WERI-Rb-1 (cell line): Measurements from ENCODE around the gene TTYH3.

Source experiments
- DNase-seq: peaks from one replicate; pipeline ENCODE4 v3.0.0-alpha.2; 2020
- H3K27ac ChIP-seq: fragments of 250-450 bp; sonication (Bioruptor Pico); 2 replicates; pipeline ENCODE4 v1.5.1; 2020; ENCODE audit warnings: mild to moderate bottlenecking, moderate library complexity
- H3K27me3 ChIP-seq: fragments of 250-450 bp; sonication (Bioruptor Pico); 2 replicates; pipeline ENCODE4 v1.5.1; 2021; ENCODE audit warnings: mild to moderate bottlenecking, low read depth, moderate library complexity; ENCODE audit not compliant: insufficient read depth, severe bottlenecking
- H3K36me3 ChIP-seq: fragments of 250-450 bp; sonication (Bioruptor Pico); 2 replicates; pipeline ENCODE4 v1.5.1; 2020; ENCODE audit warnings: mild to moderate bottlenecking, moderate library complexity
- H3K4me3 ChIP-seq: 2 replicates; pipeline ENCODE4 v1.5.1; 2011; ENCODE audit warnings: low read depth, mild to moderate bottlenecking, control low read depth, low read length
- H3K9me3 ChIP-seq: fragments of 250-450 bp; sonication (Bioruptor Pico); 2 replicates; pipeline ENCODE4 v1.5.1; 2021; ENCODE audit warnings: mild to moderate bottlenecking, moderate library complexity; ENCODE audit not compliant: severe bottlenecking
- CTCF ChIP-seq: IDR thresholded peaks from 2 replicates; pipeline ENCODE4 v1.5.1; 2011; ENCODE audit warnings: low read depth, mild to moderate bottlenecking, control low read depth, inconsistent platforms, low read length

Gene TTYH3

GRCh38 chr7:2651847-2652735 lies 20.3 kb downstream of the TTYH3 start:
- Histone ChIP-seq H3K27ac (no peak overlapping the region), H3K27me3 (no peaks in the 10 kb centered on the region), H3K4me3 (no peak overlapping the region), H3K9me3 (no peaks in the 10 kb centered on the region), H3K36me3 (peaks cover 54% of the 10 kb centered on the region)
- TF ChIP-seq CTCF, result no peak
- DNase-seq, result no peak

DNA sequence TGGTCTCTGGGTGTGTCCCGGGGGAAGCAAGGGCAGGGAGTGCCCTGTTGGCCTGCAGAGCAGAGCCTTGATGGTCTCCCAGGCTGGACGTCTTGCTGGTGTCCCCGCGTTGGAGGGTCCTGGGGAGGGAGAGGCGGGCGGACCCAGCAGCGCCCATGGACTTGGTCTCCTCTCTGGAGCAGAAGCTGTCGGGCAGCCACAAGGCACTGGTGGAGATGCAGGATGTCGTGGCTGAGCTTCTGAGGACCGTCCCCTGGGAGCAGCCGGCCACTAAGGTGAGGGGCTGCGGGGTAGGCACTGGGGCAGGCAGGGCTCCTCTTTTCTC lies 20.9 kb downstream of the TTYH3 start:
- no peak for DNase-seq
- no peak overlapping the region for H3K27ac ChIP-seq
- H3K27me3 ChIP-seq, result no peaks in the 10 kb centered on the region
- no peaks in the 10 kb centered on the region for H3K9me3 ChIP-seq
- peaks cover 54% of the 10 kb centered on the region for H3K36me3 ChIP-seq
- no peak overlapping the region for H3K4me3 ChIP-seq
- no peak for TF ChIP-seq CTCF

DNA sequence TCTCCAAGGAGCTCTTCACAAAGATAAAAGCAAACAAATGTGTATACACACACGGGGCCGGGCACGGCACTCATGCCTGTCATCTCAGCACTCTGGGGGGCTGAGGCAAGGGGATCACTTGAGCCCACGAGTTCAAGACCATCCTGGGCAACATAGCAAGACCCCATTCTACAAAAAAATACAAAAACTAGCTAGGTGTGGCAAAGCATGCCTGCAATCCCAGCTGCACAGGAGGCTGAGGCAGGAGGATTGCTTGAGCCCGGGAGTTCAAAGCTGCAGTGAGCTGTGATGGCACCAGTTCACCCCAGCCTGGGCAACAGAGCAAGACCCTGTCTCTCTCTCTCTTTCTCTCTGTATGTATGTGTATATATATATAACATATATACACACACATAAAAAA lies 22.3 kb downstream of the TTYH3 start:
- Histone ChIP-seq H3K4me3 (no peak overlapping the region), H3K27me3 (no peaks in the 10 kb centered on the region), H3K9me3 (no peaks in the 10 kb centered on the region), H3K36me3 (peaks cover 53% of the 10 kb centered on the region), H3K27ac (no peak overlapping the region)
- DNase-seq, result no peak
- TF ChIP-seq CTCF, result no peak

GRCh38 chr7:2655870-2656614 lies 24.3 kb downstream of the TTYH3 start:
- H3K36me3 ChIP-seq, result peaks cover 55% of the 10 kb centered on the region
- no peak overlapping the region for H3K27ac ChIP-seq
- no peaks in the 10 kb centered on the region for H3K27me3 ChIP-seq
- no peak for DNase-seq
- no peak overlapping the region for H3K4me3 ChIP-seq
- no peak for TF ChIP-seq CTCF
- H3K9me3 ChIP-seq, result no peaks in the 10 kb centered on the region

DNA sequence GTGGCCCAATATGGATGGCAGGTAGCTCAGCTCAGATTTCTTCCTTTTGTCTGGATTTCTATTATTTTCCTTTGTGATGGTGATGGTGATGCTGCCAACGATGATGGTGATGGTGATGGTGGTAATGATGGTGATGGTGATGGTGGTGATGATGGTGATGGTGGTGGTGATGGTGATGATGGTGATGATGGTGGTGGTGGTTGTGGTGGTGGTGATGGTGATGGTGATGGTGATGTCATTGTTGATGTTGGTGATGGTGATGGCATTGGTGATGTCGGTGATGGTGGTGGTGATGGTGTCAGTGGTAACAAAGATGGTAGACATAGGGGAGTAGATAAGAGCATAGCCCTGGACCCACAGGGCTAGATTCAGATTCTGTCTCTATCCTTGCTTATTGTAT lies 25.4 kb downstream of the TTYH3 start:
- TF ChIP-seq CTCF, result no peak
- Histone ChIP-seq H3K27ac (no peak overlapping the region), H3K27me3 (no peaks in the 10 kb centered on the region), H3K36me3 (peaks cover 58% of the 10 kb centered on the region), H3K9me3 (no peaks in the 10 kb centered on the region), H3K4me3 (no peak overlapping the region)
- no peak for DNase-seq
